Measurements from ENCODE around the gene BSND.

GRCh38 chr1:55010887-55011217 is 12.1 kb downstream of the BSND start:
- TF ChIP-seq POLR2AphosphoS5 (IDR thresholded peaks at IDR 0.05; ENCODE audit: borderline replicate concordance, low read depth, low read length) = no peak
- TF ChIP-seq EZH2 (IDR thresholded peaks at IDR 0.05) = no peak
